NCI-H446 treated with DMSO at 0.1 percent for 48 hours (cell line): Measurements from ENCODE around the gene YWHAB.

ENCODE experiments used
- DNase-seq: peaks from one replicate; lab custom pipeline; 2025; lab: John Stamatoyannopoulos, UW

The YWHAB gene

DNA sequence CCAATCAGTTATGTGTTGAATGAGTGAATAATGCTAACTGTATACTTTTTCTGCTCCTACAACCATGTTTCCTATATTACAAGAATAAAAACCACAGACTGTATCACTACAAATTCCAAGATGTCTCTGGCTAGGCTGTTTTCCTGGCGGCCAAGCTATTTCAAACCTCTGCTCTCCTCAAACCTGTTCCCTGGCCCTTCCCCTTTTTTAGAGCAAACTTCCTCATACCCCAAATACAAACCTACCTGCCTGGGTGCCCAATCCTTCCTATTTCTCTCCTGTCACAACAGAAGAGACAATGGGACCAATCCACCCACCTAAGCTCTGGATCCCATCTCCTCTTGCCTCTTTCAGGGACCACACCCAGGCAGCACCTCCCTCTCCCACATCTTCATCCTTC is 67.2 kb downstream of the YWHAB start:
- DNase-seq, result no peak

GRCh38 chr20:44954211-44954610 is 68.7 kb downstream of the YWHAB start:
- DNase-seq, result no peak

DNA sequence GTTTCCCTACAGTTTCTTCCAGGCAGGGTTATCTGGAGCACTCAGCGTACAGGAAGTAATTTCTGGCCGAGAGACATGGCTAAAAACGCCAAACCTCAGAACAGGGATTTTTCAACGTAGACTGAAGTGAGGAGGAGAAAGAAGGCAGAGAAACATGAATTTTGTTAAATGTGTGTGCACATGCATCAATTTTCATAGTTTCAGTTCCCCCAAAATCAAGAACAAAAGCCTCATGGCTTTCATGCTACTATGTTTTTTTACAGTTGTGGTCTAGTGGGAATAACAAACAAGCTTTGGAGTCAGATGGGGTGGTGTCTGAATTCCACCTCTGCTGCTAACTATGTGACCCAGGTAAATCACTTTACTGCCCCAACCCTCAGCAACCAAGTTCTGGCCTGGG is 69.8 kb downstream of the YWHAB start:
- no peak for DNase-seq

GRCh38 chr20:44956410-44956809 is 70.9 kb downstream of the YWHAB start:
- DNase-seq, result no peak
